HepG2 (cell line): Measurements from ENCODE around the gene KDM5B. TPM values are rescaled to one million over a fixed set of nuclear protein-coding genes. Genes with fewer than 3 reads are reported as not detected.

Experiments used
- CHD2 ChIP-seq: IDR thresholded peaks from 2 replicates; pipeline ENCODE4 v1.6.1; 2011; ENCODE audit warnings: low read depth, low read length, improper control_type of control experiment
- GABPA ChIP-seq, 2 experiments: IDR thresholded peaks; 2 replicates each; pipeline ENCODE4 v1.6.1; 2011 to 2016; ENCODE audit warnings: low read depth in 2 of 2, low read length in 1 of 2, missing biosample characterization in 1 of 2, missing genetic modification characterization in 1 of 2
- KDM3A ChIP-seq: IDR thresholded peaks from 2 replicates; pipeline ENCODE4 v1.6.1; 2018; ENCODE audit warnings: low read depth, missing compliant biosample characterization
- NCOA5 ChIP-seq: sonication (generic); formaldehyde crosslinking; IDR thresholded peaks from 2 replicates; pipeline ENCODE4 v1.4.0; 2020; ENCODE audit warnings: missing genetic modification reagents
- SMYD3 ChIP-seq: sonication (generic); formaldehyde crosslinking; IDR thresholded peaks from 2 replicates; pipeline ENCODE4 v1.8.1; 2023; ENCODE audit warnings: mild to moderate bottlenecking, missing genetic modification reagents
- SRSF4 ChIP-seq: fragments of 200-400 bp; formaldehyde crosslinking; IDR thresholded peaks from one replicate; pipeline ENCODE4 v1.6.1; 2018; ENCODE audit warnings: mild to moderate bottlenecking, low read depth, low read length, moderate library complexity; ENCODE audit not compliant: poor library complexity, severe bottlenecking
- SUZ12 ChIP-seq: fragments of 150-350 bp; IDR thresholded peaks from 2 replicates; pipeline ENCODE4 v1.6.1; 2014; ENCODE audit warnings: low read depth, low read length
- TOPORS ChIP-seq: sonication (generic); formaldehyde crosslinking; IDR thresholded peaks from 2 replicates; pipeline ENCODE4 v1.8.0; 2023; ENCODE audit warnings: mild to moderate bottlenecking, missing genetic modification reagents
- ZBTB10 ChIP-seq: sonication (generic); formaldehyde crosslinking; IDR thresholded peaks from 2 replicates; pipeline ENCODE4 v1.4.0; 2020; ENCODE audit warnings: missing genetic modification reagents, borderline replicate concordance
- ZFP1 ChIP-seq: IDR thresholded peaks from 2 replicates; pipeline ENCODE4 v1.6.1; 2016
- ZNF101 ChIP-seq: sonication (generic); formaldehyde crosslinking; IDR thresholded peaks from 2 replicates; pipeline ENCODE4 v1.4.0; 2020; ENCODE audit warnings: mild to moderate bottlenecking, low read depth, missing genetic modification reagents, borderline replicate concordance
- ZNF276 ChIP-seq: sonication (generic); formaldehyde crosslinking; IDR thresholded peaks from 2 replicates; pipeline ENCODE4 v1.4.0; 2020; ENCODE audit warnings: mild to moderate bottlenecking, low read depth, missing genetic modification reagents
- ZNF576 ChIP-seq: sonication (generic); formaldehyde crosslinking; IDR thresholded peaks from 2 replicates; pipeline ENCODE4 v1.4.0; 2020; ENCODE audit warnings: mild to moderate bottlenecking, missing genetic modification reagents
- ZNF674 ChIP-seq: sonication (generic); formaldehyde crosslinking; IDR thresholded peaks from 2 replicates; pipeline ENCODE4 v1.5.0; 2020; ENCODE audit warnings: low read depth, mild to moderate bottlenecking, missing genetic modification reagents
- ZNF709 ChIP-seq: sonication (generic); formaldehyde crosslinking; IDR thresholded peaks from 2 replicates; pipeline ENCODE4 v1.5.0; 2020; ENCODE audit warnings: mild to moderate bottlenecking, missing genetic modification reagents
- ZNF770 ChIP-seq: sonication (generic); formaldehyde crosslinking; IDR thresholded peaks from 2 replicates; pipeline ENCODE4 v1.5.0; 2020; ENCODE audit warnings: mild to moderate bottlenecking, missing genetic modification reagents
- ZNF775 ChIP-seq: sonication (generic); formaldehyde crosslinking; IDR thresholded peaks from 2 replicates; pipeline ENCODE4 v1.4.0; 2020; ENCODE audit warnings: missing genetic modification reagents, mild to moderate bottlenecking, moderate library complexity, borderline replicate concordance
- polyA plus RNA-seq, 8 experiments: library from polyadenylated mRNA; depleted of rRNA in 3 of 8; stranded (reverse) in 7 of 8; unstranded in 1 of 8; fragments of >200 nt; fragmentation: Illumina TruSeq in 4 of 8; extraction: Trizol in 4 of 8; gene quantifications; 2 replicates each; pipeline versions ENCODE4 v1.2.1 to v1.2.3, GENCODE V29; 2011 to 2016; ENCODE audit warnings: low read depth in 4 of 8, missing spikeins in 1 of 8, mixed read lengths in 1 of 8; ENCODE audit not compliant: insufficient read depth in 1 of 8
- total RNA-seq, 5 experiments: library from RNA; depleted of rRNA; stranded (reverse); fragments of >200 nt; fragmentation: Illumina TruSeq; extraction: Trizol; gene quantifications; 2 replicates each; pipeline ENCODE4 v1.2.3, GENCODE V29; 2016; ENCODE audit warnings: low read depth in 1 of 5
- TF ChIP-seq, protein P1 (sequence below): sonication (generic); formaldehyde crosslinking; IDR thresholded peaks from 2 replicates; pipeline ENCODE4 v1.5.0; 2020; ENCODE audit warnings: missing genetic modification reagents, mild to moderate bottlenecking, borderline replicate concordance
- TF ChIP-seq, protein P2 (sequence below): sonication (generic); formaldehyde crosslinking; IDR thresholded peaks from 2 replicates; pipeline ENCODE4 v1.5.0; 2020; ENCODE audit warnings: missing genetic modification reagents, mild to moderate bottlenecking, borderline replicate concordance

KDM5B gene
- total and polyA plus RNA-seq, 2 of the 13 experiments (the other 11 are each of a cell fraction or from before 2014, with no cell fraction given), result 34.2 to 35.4 TPM

DNA sequence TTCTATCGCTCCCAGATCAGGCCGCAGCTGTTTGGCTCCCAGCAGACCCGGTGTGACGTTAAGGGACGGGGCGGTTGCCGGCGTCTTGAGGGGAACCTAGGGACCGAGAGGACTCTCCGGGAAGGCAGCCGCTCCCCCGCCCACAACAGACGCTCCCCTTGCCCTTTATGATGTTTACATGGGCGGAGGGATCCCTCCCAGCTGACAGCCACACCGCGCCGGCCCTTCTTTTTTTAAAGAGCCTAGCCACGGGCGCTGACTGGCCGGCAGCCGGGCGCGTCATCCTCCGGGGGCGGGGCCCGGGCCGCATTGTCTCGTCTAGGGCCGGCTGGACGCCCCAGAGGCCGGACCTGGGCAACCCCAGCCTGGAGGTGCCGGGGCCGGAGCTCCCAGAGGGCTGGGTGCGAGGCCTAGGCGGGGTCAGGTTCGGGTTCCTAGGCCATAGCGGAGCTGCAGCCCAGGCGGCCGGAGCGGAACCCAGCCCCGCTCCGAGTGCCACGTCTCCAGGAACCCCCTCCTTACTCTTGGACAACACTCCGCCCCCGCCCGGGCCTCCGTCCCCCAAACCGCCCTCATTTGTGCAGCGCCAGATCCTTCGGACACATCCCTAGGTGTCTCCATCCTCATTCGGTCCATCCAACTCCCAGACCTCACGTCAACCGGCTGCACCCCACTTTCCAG, 2.5 kb upstream of the KDM5B start, which contains the start of gene PCAT6 (continued):
- TF ChIP-seq ZBTB10 (no peak), ZNF101 (no peak), NCOA5 (no peak), ZNF576 (no peak), ZNF276 (CRISPR knock-in tag) (no peak), ZNF674 (no peak), KDM3A (CRISPR knock-in tag) (peak; percentile 77; the same call in 1 of the 2 replicates), SUZ12 (no peak), SRSF4 (no peak), ZNF775 (no peak), GABPA (IDR thresholded peaks at IDR 0.05; ENCODE audit: low read depth, low read length) (no peak), GABPA (CRISPR knock-in tag; IDR thresholded peaks at IDR 0.05; ENCODE audit: low read depth) (peak; percentile 62; the same call in 1 of the 2 replicates), ZNF770 (no peak), ZFP1 (CRISPR knock-in tag) (peak; percentile 39; the same call in 1 of the 2 replicates), TOPORS (CRISPR knock-in tag) (no peak), CHD2 (peak; percentile 85), SMYD3 (CRISPR knock-in tag) (peak; percentile 93; the same call in 1 of the 2 replicates), ZNF709 (CRISPR knock-in tag) (0 out of 2 replicates have a peak, but pooled peaks have one; percentile 26)
- TF ChIP-seq, protein P1, sequence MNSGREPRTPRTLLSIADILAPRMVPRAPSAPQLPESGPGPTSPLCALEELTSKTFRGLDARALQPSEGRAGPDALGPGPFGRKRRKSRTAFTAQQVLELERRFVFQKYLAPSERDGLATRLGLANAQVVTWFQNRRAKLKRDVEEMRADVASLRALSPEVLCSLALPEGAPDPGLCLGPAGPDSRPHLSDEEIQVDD (CRISPR knock-in tag), result 0 out of 2 replicates have a peak, but pooled peaks have one; percentile 48
- TF ChIP-seq, protein P2, sequence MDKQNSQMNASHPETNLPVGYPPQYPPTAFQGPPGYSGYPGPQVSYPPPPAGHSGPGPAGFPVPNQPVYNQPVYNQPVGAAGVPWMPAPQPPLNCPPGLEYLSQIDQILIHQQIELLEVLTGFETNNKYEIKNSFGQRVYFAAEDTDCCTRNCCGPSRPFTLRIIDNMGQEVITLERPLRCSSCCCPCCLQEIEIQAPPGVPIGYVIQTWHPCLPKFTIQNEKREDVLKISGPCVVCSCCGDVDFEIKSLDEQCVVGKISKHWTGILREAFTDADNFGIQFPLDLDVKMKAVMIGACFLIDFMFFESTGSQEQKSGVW (CRISPR knock-in tag), result no peak
